Activated CD8-positive, alpha-beta memory T cell treated with anti-CD3 and anti-CD28 coated beads for 24 hours (primary cell): ENCODE measurements around the gene PUS7L.
"Not testable (repeated sequence)": the region's sequence is repeated elsewhere in the genome, so short reads cannot be mapped to it uniquely, and the experiment has no call there.

Source experiments
- DNase-seq: peaks from one replicate; pipeline ENCODE4 v3.0.0-alpha.2; 2020

The PUS7L gene

DNA sequence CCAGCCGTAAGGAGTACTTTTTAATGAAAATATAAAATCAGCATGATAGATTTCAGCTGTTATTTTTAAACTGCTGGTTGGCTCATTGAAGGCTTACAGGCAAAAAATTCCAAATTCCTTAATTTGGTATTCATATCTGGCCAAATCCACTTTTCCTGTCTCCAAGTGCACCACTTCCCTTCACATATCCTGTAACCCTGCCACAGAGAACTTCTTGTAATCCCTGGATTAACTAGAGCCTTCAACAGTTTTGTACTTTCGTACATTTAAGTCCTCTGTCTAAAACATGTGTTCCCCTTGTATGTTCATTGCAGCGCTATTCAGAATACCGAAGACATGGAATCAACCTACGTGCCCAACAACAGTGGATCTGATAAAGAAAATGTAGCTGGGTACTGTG lies 9.6 kb downstream of the PUS7L start:
- DNase-seq: no peak

DNA sequence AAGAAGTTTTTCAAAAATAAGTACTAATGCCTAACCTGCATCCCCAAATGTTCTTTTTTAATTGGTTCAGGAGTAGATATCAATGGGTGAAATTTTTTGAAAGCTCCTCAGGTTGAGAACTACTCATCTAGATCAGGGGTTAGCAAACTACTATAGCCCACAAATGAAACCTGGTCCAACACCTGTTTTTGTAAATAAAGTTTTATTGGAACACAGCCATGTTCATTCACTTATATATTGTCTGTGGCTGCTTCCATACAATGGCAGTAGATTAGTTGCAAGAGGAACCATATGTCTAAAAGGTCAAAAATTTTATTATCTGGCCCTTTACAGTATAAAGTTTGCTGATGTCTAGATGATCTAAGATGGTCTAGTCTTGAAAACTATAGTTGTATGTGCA lies 13.8 kb downstream of the PUS7L start:
- DNase-seq: no peak

DNA sequence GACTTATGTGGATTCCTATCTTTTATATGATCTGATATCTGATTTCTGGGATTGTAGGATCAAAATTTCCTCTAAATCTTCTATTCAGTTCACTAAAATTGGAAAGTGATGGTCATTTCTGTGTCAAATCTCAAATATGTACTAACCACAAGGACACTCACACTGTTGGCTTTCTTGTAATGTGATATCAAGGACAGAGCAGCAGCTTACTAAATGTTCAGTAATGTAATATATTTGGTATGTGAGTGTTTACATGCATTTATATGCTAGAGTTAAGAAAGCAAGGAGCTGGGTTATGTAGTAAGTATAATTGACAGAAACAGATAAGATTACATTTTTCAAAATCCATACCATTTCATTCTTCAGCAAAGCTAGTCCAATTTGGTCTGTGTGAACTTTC lies 16.5 kb downstream of the PUS7L start:
- no peak for DNase-seq

DNA sequence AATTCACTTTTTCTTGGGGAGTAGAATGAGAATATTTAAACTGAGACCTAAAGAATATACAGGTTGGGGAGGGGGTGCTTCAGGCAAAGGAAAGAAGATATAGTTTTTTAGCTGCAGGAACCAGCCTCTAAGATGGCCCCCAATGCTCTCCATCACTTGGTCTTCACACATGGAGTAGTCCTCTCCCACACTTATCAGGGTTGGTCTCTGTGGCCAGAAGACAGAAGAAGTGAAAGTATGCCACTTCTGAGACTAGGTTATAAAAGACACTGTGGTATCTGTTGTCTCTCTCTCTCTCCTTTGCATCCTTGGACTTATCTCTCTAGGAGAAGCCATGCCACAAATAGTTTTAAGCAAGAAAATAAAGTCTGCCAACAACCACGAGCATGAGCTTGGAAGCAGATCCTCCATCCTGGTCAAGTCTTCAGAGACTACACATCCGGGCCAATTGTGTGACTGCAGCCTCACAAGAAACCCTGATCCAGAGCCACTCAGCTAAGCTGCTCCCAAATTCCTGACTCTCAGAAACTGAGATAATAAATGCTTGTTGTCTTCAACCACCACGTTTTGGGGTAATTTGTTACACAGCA lies 18.0 kb downstream of the PUS7L start:
- no peak for DNase-seq

DNA sequence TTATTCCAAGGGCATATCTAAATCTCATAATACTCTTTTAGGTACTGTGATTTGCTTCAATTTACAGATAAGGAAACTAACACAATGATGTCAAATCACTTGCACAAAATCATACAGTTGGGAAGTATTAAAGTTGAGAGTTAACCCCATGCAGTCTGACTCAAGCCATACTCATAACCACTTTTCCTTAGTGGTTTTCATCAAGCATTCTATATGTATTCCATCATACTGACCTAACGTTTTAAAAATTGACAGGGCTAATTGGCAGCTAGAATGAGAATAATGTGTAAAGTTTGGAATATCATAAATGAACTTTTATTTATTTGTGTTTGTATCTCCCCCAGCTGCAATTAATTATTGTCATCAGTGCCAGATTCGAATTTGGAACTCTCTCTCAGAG lies 20.9 kb downstream of the PUS7L start:
- no peak for DNase-seq

DNA sequence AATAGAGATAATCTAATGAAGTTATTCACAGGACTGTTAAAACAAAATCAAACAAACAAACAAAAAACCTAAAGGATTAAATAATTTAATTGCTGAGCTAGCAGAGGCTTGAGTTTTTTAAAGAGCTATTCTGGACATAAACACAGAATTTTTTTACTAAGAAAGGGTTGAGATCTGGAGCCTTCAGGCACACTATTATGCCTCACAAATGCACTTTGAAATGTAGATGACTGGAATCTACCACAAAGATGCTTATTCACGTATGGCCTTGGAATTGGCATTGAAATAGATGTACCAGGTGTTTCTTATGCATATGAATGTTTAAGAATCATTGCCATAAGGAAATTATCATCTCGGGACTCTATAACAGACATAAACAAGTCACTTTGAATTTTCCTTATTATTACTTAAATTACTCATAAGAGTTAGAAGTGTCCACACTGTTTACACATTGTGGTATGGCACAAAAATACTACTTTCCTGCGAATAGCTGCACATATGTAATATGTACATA lies 21.6 kb downstream of the PUS7L start:
- no peak for DNase-seq

DNA sequence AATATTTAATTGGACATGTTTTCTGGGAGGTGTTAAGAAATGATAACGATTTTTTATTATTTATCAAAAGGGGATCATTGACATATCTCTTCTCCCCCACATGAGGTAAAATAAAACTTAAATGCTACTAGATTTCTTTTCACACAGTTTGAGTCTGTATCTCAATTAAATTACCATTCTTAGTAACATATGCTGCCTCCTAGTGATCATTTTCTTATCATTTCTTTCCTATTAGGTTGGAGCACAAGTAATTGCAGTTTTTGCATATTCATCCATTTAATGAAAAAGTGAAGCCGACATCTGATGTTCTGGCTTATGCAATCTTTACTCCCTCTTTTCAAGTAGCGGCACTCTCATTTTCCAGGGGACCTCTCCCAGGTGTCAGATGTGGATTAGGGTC lies 24.9 kb downstream of the PUS7L start:
- DNase-seq: no peak

DNA sequence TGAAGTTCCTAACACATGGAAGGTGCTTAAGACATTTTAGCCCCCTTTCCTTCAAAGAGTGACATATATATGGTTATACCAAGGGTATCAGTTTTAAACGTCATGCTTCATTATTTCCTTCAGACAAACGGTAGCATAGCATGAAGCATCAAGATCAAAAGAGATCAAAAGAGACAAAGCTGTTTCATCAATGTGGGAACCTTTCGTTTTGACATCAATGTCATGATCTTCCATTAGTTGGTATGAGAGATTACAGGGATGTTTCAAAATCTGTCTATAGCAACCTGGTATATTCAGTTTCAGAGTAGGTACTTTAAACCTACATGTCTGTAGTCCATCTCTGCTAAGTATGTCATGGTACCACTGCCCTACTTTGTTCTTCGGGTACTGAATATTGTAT lies 28.3 kb downstream of the PUS7L start:
- DNase-seq: no peak

DNA sequence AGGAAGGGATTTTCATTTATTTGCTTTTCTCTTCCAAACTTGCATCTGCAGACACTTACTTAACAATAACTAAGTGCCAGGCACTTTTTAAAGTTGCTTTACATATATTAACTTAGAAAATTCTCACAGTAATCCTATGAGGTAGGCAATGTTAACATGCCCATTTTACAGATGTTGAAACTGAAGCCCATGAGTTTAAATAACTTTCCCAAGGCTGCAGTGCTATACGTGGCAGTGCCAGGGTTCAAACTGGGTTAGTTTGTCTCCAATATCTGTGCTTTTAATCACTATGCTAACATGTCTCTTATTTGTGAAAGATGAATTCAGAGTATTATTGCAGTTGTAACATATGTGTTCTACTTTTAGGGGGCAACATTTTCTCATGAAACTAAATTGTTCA lies 29.9 kb downstream of the PUS7L start:
- DNase-seq: no peak

DNA sequence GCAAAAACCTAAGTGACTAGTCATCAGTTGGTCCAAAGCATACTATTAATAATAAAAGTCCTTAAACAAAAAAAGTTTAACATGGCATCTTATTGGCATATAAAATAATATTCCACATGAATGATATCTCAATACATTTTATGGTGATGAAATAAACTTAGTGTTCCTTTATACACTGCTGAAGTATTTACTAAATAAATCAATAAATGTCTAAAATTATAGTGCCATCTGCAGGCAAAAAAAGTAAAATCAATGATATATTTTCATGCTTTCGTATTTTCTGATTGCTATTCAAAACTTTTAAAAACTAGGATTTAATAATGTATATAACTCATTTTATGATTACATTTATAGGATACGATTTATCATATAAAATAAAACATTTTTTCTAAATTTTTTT lies 30.5 kb downstream of the PUS7L start:
- DNase-seq: no peak

DNA sequence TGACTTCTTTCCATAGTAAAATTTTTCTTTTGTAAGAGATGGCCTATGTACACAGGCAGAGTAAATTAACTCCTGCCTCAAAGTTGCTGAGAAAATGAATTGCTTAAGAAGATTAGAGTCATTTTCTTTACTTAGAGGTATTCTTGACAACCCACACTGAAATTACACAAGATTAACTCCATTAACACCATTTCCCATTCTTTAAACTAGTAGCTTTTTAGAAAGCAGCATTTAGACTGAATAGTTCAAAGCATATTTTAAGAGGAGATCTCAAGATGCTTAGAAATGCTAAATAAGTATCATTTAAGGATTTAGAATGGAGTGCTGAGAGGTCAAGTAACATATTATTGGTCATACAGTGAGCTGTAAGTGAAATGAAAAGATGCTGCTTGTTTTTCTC lies 35.5 kb downstream of the PUS7L start:
- no peak for DNase-seq

DNA sequence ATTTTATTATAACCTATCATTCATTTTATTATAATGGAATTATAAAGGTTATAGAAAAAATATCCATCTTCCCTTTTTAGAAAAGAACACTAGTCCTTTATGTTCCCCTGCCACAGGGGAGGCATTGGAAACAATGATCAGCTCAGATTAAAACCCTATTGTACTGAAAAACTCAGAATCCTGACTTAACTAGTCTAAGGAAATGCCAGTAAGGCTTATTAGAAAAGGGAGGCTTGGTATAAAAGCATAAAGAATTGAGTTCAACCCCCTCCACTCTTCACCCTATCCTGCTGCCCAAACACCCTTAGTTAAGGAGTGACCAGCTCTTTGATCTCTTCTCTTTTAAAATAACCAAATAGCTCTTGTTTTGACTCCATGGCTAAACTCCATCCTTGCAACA lies 36.0 kb downstream of the PUS7L start:
- no peak for DNase-seq

DNA sequence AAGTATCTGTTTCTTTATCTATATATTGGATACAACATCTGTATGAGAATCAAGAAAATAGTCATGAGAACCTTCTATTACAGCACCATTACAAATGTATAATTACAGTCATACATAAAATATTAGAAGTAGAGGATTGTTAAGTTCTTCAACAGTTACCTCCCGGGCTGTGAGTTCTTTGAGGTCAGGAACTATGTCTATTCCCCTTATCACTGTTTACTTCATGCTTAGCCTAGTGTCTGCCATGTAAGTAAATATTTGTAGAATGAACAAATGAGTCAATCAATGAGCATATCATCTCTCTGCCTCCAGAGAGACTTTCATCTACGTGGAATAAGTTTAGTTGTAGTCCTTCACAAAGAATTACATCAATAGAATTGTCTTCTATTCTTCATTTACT lies 47.2 kb downstream of the PUS7L start:
- no peak for DNase-seq

DNA sequence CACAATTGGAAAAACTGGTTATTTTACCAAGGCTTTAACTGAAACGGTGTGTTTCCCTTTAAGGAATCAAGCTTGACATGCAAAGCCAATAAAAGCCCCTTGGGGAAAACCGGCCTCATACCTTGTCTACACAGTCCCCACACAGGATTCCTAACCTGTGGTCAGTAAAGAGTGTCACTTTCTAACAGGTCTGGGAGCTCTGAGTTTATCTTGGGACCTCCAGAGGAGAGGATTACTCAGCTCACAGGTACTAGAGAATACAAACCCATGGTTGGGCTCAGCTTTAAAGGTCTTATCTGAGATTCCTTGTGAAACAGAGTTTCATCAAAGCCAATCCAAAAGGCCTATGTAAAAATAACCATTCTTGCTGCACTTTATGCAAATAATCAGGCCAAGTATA lies 54.8 kb downstream of the PUS7L start:
- DNase-seq: not testable (repeated sequence)

DNA sequence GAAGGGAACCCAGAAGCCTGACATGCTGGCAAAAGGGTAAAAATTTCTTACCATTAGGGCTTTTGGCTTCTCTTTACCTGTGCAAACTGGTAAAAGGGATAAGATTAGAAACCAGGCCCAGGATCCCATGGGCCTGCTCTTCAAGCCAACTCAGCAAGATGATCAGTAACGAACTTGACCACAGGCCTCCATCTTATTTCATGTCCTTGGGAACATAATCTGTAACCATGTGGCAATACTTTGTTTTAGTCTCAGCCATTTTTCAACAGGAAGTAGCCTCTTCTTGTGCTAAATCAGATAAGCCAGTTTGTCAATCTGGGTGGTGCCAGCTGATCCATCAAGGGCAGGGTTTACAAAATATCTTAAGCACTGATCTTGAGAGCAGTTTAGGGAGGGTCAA lies 57.4 kb downstream of the PUS7L start:
- not testable (repeated sequence) for DNase-seq

DNA sequence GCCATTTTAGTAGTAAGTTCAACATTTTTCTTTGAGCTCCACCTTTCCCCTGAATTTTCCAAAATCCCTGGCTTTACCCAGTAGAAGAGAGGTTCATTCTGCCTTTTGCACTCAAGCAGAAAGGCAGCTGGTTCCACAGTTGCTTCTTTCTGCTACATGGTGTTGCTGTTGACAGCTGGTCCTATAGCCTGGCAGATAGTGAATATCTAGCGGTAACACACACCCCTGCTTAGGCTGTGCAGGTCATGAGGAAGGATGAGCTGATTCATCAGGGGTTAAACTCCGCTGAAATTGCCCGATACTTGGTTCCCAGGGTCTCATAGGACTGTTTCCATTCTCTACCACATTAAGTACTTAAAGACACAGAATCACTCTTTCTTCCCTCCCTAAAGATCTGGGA lies 62.4 kb downstream of the PUS7L start:
- DNase-seq: no peak

DNA sequence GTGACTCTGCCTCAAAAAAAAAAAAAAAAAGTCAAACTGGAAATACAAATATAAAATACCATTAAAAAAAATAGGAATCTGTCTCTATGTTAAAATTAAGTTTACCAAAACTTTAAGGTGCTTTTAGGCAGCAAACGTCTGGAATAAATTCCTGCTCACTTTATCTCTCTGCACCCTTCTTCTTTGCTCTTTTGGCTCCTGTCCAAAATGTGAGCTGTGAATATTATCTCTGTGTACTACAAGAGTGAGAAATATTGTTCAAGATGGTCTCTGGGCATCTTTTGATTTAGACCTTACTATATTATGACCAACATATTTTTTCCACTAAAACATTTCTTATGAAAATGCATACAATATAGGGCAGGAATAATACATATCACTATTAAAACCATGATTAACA lies 63.7 kb downstream of the PUS7L start:
- DNase-seq: no peak

DNA sequence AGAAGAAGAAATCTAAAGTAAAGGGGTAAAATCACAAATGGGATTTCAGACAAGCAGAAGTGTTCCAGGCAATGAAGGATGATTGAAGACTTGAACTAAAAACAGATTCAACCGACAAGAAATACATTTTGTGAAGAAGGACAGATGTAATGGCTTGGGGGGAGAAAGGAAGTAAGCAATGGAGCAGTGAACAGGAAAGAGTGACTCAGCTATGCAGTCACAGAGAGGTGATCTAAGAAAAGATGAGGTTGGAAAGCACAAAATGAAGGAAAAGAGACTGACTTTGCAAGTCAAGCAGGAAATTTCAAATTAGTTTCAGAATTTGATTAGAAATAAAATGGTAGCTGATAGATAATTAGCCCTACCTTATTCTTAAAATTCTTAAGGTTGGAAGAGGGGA lies 66.5 kb downstream of the PUS7L start:
- DNase-seq: no peak

DNA sequence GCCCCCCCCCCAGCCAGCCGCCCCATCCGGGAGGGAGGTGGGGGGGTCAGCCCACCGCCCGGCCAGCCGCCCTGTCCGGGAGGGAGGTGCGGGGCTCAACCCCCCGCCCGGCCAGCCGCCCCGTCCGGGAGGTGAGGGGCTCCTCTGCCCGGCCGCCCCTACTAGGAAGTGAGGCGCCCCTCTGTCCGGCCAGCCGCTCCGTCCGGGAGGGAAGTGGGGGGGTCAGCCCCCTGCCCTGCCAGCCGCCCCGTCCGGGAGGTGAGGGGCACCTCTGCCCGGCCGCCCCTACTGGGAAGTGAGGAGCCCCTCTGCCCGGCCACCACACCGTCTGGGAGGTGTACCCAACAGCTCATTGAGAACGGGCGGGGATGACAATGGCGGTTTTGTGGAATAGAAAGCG lies 73.1 kb downstream of the PUS7L start:
- DNase-seq: not testable (repeated sequence)

DNA sequence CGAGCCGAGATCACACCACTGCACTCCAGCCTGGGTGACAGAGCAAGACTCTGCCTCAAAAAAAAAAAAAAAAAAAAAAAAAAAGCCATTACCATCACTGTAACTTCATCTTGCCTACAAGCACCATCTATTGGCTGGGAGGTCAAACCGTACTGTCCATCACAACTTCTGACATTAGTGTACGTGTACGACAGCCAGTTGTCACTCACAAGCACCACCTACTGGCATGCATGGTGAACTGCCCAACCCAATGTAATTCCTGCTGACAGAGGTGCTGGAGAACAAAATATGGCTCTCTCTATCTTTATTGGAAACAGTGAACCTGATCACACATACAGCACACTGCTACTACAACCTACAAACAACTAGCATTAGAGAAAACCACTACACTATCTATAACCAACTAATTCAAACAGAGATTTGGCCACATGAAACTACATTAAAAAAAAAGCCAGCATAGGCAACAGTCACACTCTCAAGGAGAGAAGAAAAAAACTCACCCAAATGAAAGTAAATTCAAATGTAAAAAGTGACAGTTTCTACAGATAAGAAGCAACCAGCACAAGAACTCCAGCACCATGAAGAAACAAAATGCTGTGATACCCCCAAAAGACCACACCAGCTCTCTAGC lies 82.3 kb downstream of the PUS7L start:
- DNase-seq: no peak

DNA sequence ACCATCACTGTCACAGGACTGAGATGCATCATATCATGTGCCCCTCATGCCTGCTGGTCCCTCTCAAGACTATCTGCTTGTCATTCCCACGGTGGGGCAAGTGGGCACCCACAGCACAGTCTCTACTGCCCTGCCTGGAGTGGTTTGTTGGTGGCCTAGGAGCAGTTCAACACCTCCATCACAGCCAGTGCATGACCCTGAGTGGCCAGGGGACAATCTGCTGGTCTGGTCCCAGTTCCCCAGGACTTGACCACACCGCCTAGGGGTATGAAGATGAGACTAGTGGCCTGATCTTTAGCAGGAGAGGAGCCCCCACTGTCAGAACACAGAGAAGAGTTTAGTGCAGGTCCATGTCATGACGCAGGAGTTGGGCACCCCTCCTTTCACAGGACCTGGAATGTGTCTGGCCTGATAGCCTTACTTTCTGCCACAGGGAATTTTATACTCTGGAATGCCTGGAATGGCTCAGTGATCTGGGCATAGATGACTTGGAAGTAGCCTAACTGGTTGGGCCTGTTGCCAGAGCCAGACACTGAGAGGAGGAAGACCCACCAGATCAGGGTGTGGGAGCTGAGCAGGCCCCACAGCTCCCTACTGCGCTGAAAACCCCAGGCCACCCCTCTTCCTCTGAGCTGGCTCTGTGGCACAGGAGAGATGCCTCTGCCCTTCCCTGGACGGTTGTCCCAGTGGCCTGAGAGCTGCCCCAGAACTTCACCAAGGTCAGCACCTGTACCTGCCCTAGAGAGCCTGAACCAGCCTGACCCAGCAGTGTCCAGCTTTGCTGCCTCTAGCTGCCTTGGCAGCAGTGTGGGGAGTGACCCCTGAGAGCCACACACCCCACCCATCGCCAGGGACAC lies 83.3 kb downstream of the PUS7L start:
- DNase-seq: no peak

DNA sequence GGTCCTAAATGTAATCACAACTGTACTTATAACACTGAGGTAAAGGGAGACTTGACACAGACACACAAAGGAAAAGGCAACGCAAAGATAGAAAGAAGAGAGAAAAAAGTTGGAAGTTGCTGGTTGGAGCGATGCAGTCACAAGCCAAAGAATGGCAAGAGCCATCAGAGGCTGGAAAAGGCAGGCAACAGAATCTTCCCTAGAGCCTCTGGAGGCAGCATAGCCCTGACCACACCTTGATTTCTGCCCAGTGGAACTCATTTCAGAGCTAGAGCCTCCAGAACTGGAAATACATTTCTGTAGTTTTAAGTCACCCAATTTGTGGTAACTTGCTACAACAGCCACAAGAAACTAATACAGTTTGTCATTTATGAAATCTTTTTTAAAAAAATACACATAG lies 89.2 kb downstream of the PUS7L start:
- DNase-seq: no peak
